GM12801 (cell line): ENCODE measurements around the gene PKD1.

Experiments used
- TF ChIP-seq, protein P1 (sequence below): IDR thresholded peaks from one replicate; pipeline ENCODE4 v1.5.1; 2011; ENCODE audit warnings: control low read depth; ENCODE audit not compliant: insufficient read length; ENCODE audit errors: extremely low read depth

Gene PKD1

DNA sequence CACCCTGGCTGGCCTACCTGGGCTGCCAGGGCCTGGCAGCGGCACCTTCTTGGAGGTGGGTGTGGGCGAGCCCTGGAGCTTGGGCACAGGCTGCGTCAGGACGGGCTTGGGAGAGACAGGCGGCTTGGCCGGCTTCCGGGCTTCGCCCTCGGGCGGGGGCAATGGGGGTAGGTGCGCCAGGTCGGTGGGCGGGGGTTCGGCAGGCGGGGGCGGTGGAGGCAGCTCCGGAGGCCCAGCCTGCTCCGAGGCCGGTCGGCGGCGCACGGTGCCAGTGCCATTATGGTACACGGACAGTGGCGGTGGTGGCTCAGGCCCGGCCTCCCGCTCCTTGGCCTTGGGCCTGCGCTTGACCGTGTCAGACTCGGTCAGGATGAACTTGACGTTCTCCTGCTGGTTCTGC is 43.9 kb upstream of the PKD1 start:
- TF ChIP-seq, protein P1, sequence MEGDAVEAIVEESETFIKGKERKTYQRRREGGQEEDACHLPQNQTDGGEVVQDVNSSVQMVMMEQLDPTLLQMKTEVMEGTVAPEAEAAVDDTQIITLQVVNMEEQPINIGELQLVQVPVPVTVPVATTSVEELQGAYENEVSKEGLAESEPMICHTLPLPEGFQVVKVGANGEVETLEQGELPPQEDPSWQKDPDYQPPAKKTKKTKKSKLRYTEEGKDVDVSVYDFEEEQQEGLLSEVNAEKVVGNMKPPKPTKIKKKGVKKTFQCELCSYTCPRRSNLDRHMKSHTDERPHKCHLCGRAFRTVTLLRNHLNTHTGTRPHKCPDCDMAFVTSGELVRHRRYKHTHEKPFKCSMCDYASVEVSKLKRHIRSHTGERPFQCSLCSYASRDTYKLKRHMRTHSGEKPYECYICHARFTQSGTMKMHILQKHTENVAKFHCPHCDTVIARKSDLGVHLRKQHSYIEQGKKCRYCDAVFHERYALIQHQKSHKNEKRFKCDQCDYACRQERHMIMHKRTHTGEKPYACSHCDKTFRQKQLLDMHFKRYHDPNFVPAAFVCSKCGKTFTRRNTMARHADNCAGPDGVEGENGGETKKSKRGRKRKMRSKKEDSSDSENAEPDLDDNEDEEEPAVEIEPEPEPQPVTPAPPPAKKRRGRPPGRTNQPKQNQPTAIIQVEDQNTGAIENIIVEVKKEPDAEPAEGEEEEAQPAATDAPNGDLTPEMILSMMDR, result no peak

DNA sequence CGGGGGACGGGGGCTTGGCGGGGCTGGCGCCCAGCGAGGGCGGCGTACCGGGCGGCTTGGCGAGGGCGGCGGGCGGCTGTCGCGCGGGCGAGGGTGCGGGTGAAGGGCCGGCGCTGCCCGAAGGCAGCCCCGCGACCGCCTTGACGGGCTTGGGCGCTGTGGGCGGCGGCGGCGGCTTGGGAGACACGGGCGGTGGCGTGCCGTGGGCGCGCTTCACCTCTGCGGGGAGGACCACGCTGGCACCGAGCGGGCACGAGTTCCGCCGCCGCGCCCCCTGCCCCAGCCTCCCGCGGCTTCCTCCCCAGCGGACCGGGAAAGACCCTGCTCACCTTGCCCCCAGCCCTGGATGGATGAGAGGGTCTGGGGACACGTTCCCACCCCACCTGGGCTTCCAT is 43.4 kb upstream of the PKD1 start:
- TF ChIP-seq, protein P1, result no peak

DNA sequence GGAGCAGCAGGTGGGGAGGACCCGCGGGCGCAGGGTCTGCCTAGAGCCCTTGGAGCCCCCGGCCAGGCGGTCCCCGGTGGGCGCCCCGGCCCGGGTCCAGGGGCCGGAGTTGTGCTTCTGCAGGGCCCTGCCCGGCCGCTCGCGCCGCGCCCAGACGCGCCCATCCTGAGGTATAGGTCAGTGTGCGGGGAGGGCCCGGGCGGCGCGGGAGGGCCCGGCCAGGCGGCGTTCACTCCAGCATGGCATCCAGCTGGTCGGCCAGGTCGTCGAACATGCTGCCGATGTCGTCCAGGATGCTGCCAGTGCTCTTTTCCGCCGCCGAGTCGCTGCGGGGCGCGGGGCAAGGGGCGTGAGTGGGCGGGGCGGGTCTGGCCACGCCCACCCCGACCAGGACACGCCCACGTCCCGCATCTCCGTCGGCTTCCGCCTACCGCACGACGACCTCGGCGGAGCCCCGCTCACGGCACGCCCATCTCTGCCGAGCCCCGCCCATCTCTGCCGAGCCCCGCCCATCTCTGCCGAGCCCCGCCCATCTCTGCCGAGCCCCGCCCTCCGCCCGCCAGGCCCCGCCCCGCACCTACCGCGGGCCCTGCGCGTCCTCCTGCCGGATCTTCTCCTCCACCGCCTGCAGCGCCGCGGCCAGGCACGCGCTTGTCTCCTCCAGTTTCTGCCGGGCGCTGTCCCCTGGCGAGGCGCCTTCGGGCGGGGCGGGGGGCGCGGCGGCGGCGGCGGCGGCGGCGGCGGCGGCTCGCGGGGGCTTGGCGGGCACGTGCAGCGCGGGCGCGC is 42.8 kb upstream of the PKD1 start:
- TF ChIP-seq, protein P1, result no peak

DNA sequence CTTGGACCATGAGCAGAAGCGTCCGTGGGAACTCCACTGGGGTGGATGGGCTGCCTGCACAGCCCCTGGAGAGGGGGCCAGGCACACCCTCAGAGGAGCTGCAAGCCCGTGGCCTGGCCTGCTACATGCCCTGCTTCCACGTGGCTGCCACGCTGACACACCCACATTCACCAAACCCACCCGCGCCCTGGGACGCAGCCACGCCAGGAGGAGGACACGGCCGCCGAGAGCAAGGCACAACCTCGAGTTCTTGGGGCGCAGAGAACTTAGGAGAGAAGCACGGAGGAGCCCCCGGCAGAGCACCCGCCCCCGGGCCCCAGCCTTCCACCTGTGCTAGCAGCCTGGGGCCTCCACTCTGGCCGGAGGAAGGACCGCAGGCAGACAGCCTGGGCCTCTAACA is 41.9 kb upstream of the PKD1 start:
- TF ChIP-seq, protein P1, result no peak

DNA sequence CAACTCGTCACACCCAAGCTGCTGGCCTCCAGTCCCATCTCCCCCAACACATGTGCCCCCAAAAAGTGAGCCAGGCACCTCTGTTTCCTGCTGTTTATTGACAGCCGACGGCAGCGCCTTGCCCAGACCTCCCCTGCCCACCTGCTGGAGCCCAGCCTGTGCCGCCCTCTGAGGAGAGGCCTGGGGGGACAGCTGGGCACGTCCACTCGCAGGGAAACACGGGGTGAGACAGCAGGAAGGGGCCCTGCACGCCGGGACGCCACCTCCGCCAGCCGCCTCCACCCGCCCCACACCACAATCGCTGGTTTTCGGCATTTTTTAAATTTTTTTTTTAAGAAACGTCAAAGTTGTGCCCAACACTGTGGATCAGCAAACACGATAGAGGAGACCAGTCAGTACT is 41.4 kb upstream of the PKD1 start:
- TF ChIP-seq, protein P1, result no peak

DNA sequence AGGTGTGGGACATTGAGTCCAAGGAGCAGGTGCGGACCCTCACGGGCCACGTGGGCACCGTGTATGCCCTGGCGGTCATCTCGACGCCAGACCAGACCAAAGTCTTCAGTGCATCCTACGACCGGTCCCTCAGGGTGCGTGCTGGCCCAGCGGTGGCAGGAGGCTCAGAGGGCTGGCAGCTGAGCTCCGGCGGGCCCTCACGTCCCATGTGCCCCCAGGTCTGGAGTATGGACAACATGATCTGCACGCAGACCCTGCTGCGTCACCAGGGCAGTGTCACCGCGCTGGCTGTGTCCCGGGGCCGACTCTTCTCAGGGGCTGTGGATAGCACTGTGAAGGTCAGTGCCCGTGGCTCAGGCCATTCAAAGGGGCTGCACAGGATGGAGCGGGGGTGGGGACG is 40.3 kb upstream of the PKD1 start:
- TF ChIP-seq, protein P1, result no peak

DNA sequence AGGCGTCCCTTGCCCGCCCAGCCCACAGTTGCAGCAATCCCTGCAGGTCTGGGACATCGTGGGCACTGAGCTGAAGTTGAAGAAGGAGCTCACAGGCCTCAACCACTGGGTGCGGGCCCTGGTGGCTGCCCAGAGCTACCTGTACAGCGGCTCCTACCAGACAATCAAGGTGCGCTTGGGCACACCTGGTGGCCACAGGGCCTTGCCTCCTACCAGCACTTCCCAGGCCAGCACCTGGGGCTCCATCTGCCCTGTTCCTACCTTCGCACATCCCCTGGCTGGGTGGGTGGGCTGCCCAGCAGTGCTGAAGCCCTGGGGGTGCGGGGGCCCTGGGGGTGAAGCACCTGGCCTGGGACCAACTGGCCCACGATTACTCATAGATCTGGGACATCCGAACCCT is 39.8 kb upstream of the PKD1 start:
- TF ChIP-seq, protein P1, result no peak
